HG03354 (cell line): ENCODE measurements around the gene DPH1.

ENCODE experiments used
- ATAC-seq: cut with Tn5 transposase; IDR thresholded peaks from one replicate; pipeline ENCODE4 v1.9.1; 2021; ENCODE audit warnings: mild to moderate bottlenecking; ENCODE audit not compliant: unreplicated experiment, poor library complexity, severe bottlenecking

The DPH1 gene

GRCh38 chr17:2071024-2071385 is 41.1 kb downstream of the DPH1 start:
- ATAC-seq, result no peak

DNA sequence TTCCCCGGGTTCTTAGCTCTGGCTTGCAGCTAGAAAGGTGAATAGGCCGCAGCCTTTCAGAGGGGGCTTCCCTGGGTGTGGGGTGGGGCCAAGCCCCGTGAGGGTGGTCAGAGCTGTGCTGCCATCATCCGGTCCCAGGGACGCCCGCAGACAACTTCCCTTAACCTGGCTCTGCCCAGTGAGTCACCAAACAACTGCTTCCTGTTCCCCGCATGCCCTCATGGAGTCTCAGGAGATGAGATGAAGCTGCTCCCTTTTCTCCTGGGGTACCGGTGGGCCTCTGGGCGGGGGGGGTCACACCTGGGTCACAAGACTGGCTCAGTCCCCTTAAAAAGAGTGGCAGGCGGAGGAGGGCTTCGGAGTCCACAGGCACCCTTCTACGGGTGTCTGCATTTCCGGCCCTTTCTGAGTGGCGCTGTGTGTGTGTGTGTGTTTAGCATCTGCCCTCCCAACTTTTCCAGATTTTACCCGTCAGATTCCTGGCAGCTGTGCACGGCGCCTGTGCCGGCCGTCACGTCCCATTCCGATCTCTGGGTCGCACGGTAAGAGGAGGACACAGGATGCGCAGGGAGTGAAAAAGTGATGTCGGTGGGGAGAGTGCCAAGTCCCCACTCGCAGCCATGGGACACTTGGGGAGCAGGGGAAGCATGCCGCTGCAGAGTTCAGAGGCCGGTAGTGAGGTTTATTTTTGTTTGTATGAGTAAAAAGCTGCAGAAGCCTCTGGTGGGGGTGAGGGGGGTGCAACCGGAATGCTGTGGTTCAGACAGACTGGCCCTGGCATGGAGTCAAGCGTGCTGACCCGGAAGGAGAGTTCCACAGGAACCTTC is 41.7 kb downstream of the DPH1 start:
- ATAC-seq, result no peak

- ATAC-seq, result no peak
These were observed 45.0 kb downstream of the DPH1 start for GRCh38 chr17:2074919-2075318.

- no peak for ATAC-seq
These were observed 45.6 kb downstream of the DPH1 start for GRCh38 chr17:2075336-2076086.

DNA sequence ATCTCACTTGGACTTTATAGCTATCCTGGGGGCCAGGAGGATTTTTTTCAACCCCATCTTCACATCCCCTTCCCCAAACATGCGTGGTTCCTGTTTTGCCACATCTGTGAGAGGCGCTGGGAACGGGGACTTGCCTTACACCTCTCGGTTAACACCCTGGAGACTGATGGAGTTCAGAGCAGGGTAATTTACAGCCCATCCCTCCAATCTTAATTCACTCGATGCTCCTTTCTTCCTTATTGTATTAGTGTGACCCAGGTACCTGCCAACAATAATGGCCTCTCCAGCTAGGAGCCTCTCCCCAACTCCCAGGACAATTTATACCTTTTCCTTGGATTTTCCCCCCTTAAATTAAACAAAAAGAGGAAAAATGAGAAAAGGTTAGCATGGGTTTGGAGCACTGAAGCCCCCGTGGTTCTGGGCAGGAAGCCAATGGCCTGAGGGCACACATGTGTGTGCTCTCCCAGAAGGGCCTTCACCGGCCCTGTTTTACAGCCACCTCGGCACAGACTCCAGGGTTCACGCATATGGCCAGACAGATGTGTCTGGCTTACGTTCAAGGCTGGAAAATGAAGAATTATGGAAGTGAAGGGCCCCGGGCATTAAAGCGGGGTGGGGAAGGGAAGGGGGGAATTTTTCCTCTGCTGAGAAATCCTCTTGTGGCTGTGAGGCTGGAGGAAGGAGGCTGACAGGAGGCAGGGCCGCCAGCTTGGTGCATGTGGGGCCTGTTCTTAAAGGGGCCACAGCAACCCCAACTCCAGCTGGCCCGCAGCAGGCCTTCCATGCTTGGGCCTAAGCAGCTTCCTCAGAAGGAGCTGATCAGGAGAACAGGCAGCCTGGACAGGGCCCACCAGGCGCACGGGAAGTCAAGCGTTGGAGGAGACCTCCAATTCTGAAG is 46.4 kb downstream of the DPH1 start:
- ATAC-seq, result no peak

- no peak for ATAC-seq
These were observed 47.1 kb downstream of the DPH1 start for GRCh38 chr17:2077040-2077439.

DNA sequence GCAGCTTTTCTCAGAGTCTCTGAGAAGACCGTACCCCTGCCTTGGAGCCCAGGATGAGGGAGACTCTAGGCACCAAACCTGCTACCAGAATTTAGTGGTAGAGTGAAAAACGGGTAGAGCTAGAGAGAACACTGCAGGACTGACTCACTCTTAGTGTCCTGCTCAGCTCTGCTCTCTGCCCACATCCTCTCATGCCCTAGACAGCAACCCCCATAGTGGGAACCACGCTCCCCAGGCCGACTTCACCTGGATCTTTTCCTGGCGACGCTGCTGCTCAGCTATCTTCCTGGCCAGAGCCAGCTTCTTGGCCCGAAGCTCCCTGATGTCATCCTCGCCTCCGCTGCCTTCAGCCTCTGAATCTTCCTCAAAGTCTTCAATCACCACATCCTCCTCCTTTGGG is 51.6 kb downstream of the DPH1 start:
- ATAC-seq, result no peak

DNA sequence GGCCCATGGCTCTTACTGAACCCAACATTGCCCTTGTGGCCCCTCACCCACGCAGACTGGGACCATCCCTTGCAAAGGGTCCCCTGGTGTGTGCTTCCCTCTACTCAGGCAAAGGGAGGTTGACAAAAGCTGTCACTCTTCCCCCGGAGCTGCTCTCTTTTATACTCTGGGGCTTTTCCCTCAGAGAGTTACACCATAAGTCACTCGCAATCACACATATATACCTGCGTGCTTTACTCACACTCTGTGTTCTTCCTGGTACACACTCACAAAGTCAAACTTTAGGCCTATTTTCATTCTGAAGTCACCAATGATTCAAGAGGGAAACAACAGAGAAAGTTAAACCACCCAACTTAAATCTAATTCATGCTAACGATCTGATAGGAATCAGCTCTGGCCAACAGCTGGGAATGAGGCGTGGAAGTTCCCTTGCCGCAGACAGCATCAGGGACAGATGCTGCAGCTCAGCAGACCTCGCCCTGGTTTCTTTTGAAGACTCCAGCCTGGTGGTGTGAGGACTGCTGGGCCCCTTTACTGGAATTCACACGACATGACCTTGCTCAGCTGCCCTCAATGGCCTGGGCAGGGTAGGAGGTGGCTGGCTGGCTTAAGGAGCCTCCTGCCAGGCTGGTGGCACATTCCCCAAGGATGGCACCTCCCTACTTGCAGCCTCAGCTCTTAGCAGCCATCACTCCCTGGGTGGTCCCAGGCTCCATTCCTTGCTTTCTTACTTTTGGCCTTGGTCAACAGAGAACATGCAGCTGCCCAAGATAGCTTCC is 52.2 kb downstream of the DPH1 start:
- no peak for ATAC-seq

DNA sequence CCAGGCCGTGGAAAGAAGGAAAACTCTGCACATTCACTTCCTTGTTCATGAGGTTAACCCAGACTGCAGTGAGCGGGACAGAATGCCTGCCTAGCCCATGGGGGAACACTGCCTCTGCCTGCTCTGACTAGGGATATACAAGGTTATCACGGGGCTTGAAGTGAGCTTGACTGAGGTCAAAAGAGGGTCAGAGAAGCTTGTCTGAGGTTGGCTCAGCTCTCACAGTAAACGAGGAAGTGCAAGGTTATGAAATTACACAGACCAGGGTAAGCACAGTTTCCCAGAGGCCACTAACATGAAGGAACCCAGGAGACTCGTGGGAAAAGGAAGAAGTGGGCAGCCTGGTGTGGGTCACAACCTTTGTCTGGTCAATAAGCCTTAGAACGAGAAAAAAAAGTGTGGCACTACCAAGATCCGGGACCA is 53.7 kb downstream of the DPH1 start:
- ATAC-seq, result no peak

- no peak for ATAC-seq
These were observed 54.2 kb downstream of the DPH1 start for GRCh38 chr17:2084036-2084765.

- ATAC-seq, result no peak
These were observed 55.1 kb downstream of the DPH1 start for GRCh38 chr17:2084766-2085647.

- ATAC-seq, result no peak
These were observed 55.6 kb downstream of the DPH1 start for GRCh38 chr17:2085648-2085949.

GRCh38 chr17:2086306-2086705 is 56.4 kb downstream of the DPH1 start:
- no peak for ATAC-seq

- ATAC-seq, result peak; percentile 46
These were observed 57.8 kb downstream of the DPH1 start for GRCh38 chr17:2087597-2088211.

GRCh38 chr17:2089021-2089422 is 59.1 kb downstream of the DPH1 start:
- peak; percentile 23 for ATAC-seq

DNA sequence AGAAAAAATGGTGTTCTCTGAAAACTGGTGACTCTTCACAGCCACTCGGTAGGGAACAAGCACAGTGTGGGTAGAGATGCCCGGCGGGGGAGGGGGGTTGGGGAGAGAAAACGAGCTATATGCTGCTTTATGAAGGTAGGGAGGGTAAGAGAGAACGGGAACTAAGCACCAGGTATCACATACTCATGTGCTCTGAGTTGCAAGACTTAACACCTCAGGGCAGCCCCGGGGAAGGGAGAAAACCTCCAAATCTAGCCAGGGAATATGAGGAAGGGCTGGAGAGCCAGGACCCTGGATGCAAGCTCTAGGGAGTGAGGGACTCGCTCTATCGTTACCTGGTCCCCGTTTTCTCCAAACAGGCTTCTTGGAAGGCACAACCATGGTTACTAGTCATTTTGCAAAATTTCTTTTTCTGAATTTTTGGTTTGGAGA is 60.3 kb downstream of the DPH1 start:
- ATAC-seq, result no peak

DNA sequence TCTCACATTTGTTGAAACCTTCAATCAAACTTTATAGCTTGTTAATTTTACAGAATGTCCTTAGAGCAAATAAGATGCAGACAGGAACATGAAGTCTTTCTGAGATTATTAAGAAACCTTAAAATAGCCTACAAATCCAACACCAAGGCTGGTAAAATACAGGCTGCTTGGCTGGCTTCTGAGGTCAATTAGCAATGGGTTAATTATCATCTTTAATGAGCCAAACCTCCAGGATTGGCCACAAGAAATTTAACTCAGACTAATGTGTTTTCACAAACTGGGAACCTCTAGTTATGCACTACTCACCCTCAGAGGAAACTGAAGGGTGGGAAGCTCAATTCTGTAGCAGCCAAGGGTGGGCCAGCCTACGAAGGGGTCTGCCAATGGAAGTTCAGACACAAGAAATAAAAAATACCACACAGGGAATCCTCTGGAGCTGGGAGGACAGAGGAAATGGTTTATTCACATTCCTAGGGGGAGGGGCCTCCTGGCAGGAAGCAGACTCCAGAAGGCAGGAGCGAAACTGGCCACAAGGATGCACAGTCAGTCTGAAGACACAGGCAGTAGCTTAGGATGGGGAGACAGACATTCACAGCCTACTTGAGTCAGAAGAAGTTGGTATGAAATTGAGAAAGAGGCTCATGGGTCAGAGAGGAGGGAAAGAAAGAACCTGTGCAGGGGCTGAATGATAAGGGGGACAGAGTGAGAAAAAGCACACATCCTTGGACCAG is 61.0 kb downstream of the DPH1 start:
- ATAC-seq, result no peak
